ENCODE data around the gene HSD17B1.

DNA sequence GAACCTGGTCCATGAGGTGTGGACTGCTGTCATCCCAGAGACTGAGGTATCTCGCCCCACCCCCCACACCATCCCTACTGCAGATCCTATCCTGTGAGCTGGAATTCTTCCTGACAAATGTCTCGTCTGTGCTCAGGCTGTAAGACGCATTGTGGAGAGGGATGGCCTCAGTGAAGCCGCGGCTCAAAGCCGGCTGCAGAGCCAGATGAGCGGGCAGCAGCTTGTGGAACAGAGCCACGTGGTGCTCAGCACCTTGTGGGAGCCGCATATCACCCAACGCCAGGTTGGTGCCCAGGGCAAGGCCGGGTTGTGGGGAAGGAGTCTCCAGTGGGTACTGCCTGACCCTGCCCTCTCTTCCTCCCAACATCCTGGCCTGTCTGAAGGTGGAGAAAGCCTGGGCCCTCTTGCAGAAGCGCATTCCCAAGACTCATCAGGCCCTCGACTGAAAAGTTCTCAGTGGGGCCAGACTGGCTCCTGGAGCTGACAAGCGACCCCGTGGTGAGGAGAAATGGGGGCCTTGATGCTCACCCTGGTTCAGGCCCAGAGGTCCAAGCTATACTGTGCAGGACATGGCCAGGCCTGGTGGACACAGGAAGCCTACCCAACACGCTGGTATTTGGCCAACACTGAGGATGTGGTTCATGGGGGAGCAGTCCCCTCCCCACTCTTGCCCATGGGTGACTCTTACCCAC, 12.9 kb downstream of the HSD17B1 start:
- TF ChIP-seq, protein P1, sequence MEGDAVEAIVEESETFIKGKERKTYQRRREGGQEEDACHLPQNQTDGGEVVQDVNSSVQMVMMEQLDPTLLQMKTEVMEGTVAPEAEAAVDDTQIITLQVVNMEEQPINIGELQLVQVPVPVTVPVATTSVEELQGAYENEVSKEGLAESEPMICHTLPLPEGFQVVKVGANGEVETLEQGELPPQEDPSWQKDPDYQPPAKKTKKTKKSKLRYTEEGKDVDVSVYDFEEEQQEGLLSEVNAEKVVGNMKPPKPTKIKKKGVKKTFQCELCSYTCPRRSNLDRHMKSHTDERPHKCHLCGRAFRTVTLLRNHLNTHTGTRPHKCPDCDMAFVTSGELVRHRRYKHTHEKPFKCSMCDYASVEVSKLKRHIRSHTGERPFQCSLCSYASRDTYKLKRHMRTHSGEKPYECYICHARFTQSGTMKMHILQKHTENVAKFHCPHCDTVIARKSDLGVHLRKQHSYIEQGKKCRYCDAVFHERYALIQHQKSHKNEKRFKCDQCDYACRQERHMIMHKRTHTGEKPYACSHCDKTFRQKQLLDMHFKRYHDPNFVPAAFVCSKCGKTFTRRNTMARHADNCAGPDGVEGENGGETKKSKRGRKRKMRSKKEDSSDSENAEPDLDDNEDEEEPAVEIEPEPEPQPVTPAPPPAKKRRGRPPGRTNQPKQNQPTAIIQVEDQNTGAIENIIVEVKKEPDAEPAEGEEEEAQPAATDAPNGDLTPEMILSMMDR (IDR thresholded peaks at IDR 0.05; ENCODE audit: low read depth, low read length, poor library complexity, severe bottlenecking), result no peak
- TF ChIP-seq EZH2phosphoT487 (IDR thresholded peaks at IDR 0.05; ENCODE audit: borderline replicate concordance, low read length), result no peak

All from DOHH2 (cell line).